Hepatocyte (in vitro differentiated cells): Measurements from ENCODE around the gene BACH1. TPM values are rescaled to one million over a fixed set of nuclear protein-coding genes. Genes with fewer than 3 reads are reported as not detected.

Experiments
- DNase-seq: peaks from one replicate; pipeline ENCODE4 v3.0.0-alpha.2; 2016; ENCODE audit warnings: low spot score
- H2AFZ ChIP-seq: fragments of 200-600 bp; sonication (generic); 2 replicates; pipeline ENCODE4 v1.6.0; 2016; ENCODE audit warnings: antibody characterized with exemption, mild to moderate bottlenecking
- H3K27ac ChIP-seq: fragments of 200-600 bp; sonication (generic); 2 replicates; pipeline ENCODE4 v1.5.1; 2016; ENCODE audit warnings: mild to moderate bottlenecking
- H3K27me3 ChIP-seq: fragments of 200-600 bp; sonication (generic); 2 replicates; pipeline ENCODE4 v1.6.1; 2016
- H3K36me3 ChIP-seq: fragments of 200-600 bp; sonication (generic); replicated peaks from 2 replicates; pipeline ENCODE4 v1.5.1; 2016; ENCODE audit warnings: low read depth; ENCODE audit not compliant: insufficient read depth
- H3K4me1 ChIP-seq: fragments of 200-600 bp; sonication (generic); 2 replicates; pipeline ENCODE4 v1.5.1; 2016; ENCODE audit warnings: mild to moderate bottlenecking, moderate library complexity; ENCODE audit not compliant: insufficient read depth
- H3K4me2 ChIP-seq: fragments of 200-600 bp; sonication (generic); 2 replicates; pipeline ENCODE4 v1.6.0; 2016
- H3K4me3 ChIP-seq: fragments of 200-600 bp; sonication (generic); 2 replicates; pipeline ENCODE4 v1.5.1; 2016; ENCODE audit warnings: mild to moderate bottlenecking
- H3K79me2 ChIP-seq: fragments of 200-600 bp; sonication (generic); 2 replicates; pipeline ENCODE4 v1.6.0; 2017; ENCODE audit warnings: mild to moderate bottlenecking
- H3K9me2 ChIP-seq: fragments of 200-600 bp; sonication (generic); replicated peaks from 2 replicates; pipeline ENCODE4 v1.6.0; 2017; ENCODE audit warnings: mild to moderate bottlenecking; ENCODE audit not compliant: insufficient read depth
- H3K9me3 ChIP-seq: fragments of 200-600 bp; sonication (generic); 2 replicates; pipeline ENCODE4 v1.5.1; 2016; ENCODE audit warnings: low read depth, mild to moderate bottlenecking
- H4K20me1 ChIP-seq: fragments of 200-600 bp; sonication (generic); 2 replicates; pipeline ENCODE4 v1.6.0; 2016; ENCODE audit warnings: mild to moderate bottlenecking; ENCODE audit not compliant: insufficient read depth, poor library complexity, severe bottlenecking
- CTCF ChIP-seq: fragments of 200-600 bp; sonication (generic); IDR thresholded peaks from 2 replicates; pipeline ENCODE4 v1.5.1; 2016; ENCODE audit warnings: antibody characterized with exemption, mild to moderate bottlenecking; ENCODE audit not compliant: poor library complexity
- EZH2 ChIP-seq: fragments of 200-600 bp; sonication (generic); IDR thresholded peaks from 2 replicates; pipeline ENCODE4 v1.6.1; 2016; ENCODE audit warnings: antibody characterized with exemption, mild to moderate bottlenecking, borderline replicate concordance
- EZH2phosphoT487 ChIP-seq: fragments of 200-600 bp; sonication (generic); IDR thresholded peaks from one replicate; pipeline ENCODE4 v1.6.1; 2018; ENCODE audit warnings: antibody characterized with exemption, mild to moderate bottlenecking, low read depth, moderate library complexity; ENCODE audit not compliant: unreplicated experiment, severe bottlenecking
- WGBS: methylation state at CpG from one replicate; pipeline ENCODE4 v1.1.6; 2016; ENCODE audit warnings: low lambda C conversion rate; ENCODE audit errors: missing lambda C conversion rate; 5-methylcytosine and 5-hydroxymethylcytosine counted together
- polyA plus RNA-seq: library from polyadenylated mRNA; unstranded; fragments of >200 nt; fragmentation: Nextera tagmentation; extraction: Ambion mirVana; gene quantifications from 2 replicates; pipeline ENCODE4 v1.2.1, GENCODE V29; 2016
- total RNA-seq: library from RNA; depleted of rRNA; stranded (reverse); fragments of >200 nt; gene quantifications from 2 replicates; pipeline ENCODE4 v1.2.3, GENCODE V29; 2014

BACH1 gene
- total and polyA plus RNA-seq, 2 experiments from 2014 or later: 19.7 to 79.8 TPM

GRCh38 chr21:29293495-29293894 is 5.2 kb upstream of the BACH1 start:
- no peaks in the 10 kb centered on the region for H3K27me3 ChIP-seq
- peaks cover 3% of the 10 kb centered on the region for H3K79me2 ChIP-seq
- H3K27ac ChIP-seq: no peak overlapping the region
- H3K36me3 ChIP-seq: no peaks in the 10 kb centered on the region
- H3K4me2 ChIP-seq: no peak overlapping the region
- TF ChIP-seq EZH2phosphoT487 (no peak), CTCF (no peak)
- H3K4me3 ChIP-seq: no peak overlapping the region
- no peaks in the 10 kb centered on the region for H3K4me1 ChIP-seq
- WGBS: 93% methylated on average over 2 of the region's 2 CpGs
- no peaks in the 10 kb centered on the region for H3K9me2 ChIP-seq
- no peak overlapping the region for H2AFZ ChIP-seq
- no peak for DNase-seq
- no peaks in the 10 kb centered on the region for H3K9me3 ChIP-seq
- no peaks in the 10 kb centered on the region for H4K20me1 ChIP-seq

DNA sequence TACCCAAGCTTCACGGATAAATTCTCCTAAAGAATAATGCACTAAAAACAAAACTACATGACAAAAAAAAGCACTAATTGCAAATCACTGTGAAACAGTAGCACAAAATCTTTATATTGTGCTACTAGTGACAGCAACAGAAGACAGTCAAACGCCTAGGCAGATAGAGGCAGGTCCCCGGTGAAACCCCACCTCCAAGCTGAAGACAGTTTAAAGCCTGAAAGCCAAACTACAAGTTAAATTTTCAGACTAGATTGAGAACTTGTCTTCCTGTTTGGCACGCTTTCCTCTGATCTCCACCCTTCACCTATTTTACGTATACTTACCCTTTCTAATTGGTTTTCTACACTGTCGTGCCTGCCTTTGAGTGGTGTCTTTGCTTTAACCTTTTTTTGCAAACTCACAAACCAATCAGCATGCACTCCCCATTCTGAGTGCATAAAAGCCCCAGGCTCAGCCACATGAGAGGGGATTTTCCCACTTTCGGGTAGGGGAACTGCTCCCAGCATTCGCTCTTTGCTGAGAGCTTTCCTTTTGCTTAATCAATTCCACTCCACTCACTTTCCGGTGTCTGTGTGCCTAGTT is 3.6 kb upstream of the BACH1 start:
- Histone ChIP-seq H3K27me3 (no peaks in the 10 kb centered on the region), H3K4me3 (no peak overlapping the region), H3K9me3 (no peaks in the 10 kb centered on the region), H3K36me3 (no peaks in the 10 kb centered on the region), H3K4me1 (no peaks in the 10 kb centered on the region), H3K4me2 (no peak overlapping the region), H4K20me1 (no peaks in the 10 kb centered on the region), H3K79me2 (peaks cover 13% of the 10 kb centered on the region), H3K27ac (no peak overlapping the region), H2AFZ (no peak overlapping the region), H3K9me2 (no peaks in the 10 kb centered on the region)
- 83% methylated on average over 9 of the region's 9 CpGs for WGBS
- TF ChIP-seq EZH2 (no peak), CTCF (no peak), EZH2phosphoT487 (no peak)
- no peak for DNase-seq

- H3K4me3 ChIP-seq: no peak overlapping the region
- H3K27me3 ChIP-seq: no peaks in the 10 kb centered on the region
- no peak for DNase-seq
- no peaks in the 10 kb centered on the region for H3K9me3 ChIP-seq
- H3K4me1 ChIP-seq: peaks cover 10% of the 10 kb centered on the region
- H3K27ac ChIP-seq: peak overlapping the region; percentile 68
- WGBS: 82% methylated on average over 3 of the region's 3 CpGs
- H3K36me3 ChIP-seq: no peaks in the 10 kb centered on the region
- H4K20me1 ChIP-seq: peaks cover 12% of the 10 kb centered on the region
- H3K4me2 ChIP-seq: peak overlapping the region; percentile 50
- no peak overlapping the region for H2AFZ ChIP-seq
- H3K9me2 ChIP-seq: no peaks in the 10 kb centered on the region
- no peak for TF ChIP-seq EZH2
- no peak for TF ChIP-seq EZH2phosphoT487
- TF ChIP-seq CTCF: no peak
- peaks cover 25% of the 10 kb centered on the region for H3K79me2 ChIP-seq
Measured at GRCh38 chr21:29296446-29296845, 2.3 kb upstream of the BACH1 start.
